ENCODE data around the gene NF2.
"Not testable (repeated sequence)": the region's sequence is repeated elsewhere in the genome, so short reads cannot be mapped to it uniquely, and the experiment has no call there.

- TF ChIP-seq, protein P1, sequence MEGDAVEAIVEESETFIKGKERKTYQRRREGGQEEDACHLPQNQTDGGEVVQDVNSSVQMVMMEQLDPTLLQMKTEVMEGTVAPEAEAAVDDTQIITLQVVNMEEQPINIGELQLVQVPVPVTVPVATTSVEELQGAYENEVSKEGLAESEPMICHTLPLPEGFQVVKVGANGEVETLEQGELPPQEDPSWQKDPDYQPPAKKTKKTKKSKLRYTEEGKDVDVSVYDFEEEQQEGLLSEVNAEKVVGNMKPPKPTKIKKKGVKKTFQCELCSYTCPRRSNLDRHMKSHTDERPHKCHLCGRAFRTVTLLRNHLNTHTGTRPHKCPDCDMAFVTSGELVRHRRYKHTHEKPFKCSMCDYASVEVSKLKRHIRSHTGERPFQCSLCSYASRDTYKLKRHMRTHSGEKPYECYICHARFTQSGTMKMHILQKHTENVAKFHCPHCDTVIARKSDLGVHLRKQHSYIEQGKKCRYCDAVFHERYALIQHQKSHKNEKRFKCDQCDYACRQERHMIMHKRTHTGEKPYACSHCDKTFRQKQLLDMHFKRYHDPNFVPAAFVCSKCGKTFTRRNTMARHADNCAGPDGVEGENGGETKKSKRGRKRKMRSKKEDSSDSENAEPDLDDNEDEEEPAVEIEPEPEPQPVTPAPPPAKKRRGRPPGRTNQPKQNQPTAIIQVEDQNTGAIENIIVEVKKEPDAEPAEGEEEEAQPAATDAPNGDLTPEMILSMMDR (IDR thresholded peaks at IDR 0.05) = not testable (repeated sequence)
- not testable (repeated sequence) for TF ChIP-seq POLR2A (IDR thresholded peaks at IDR 0.05)
Measured at GRCh38 chr22:29597871-29598683, 5.4 kb upstream of the NF2 start.
